GM19455 (cell line): Measurements from ENCODE around the gene ETNPPL.

Experiments used
- ATAC-seq: cut with Tn5 transposase; IDR thresholded peaks from one replicate; pipeline ENCODE4 v1.9.1; 2021; ENCODE audit not compliant: unreplicated experiment

Gene ETNPPL

DNA sequence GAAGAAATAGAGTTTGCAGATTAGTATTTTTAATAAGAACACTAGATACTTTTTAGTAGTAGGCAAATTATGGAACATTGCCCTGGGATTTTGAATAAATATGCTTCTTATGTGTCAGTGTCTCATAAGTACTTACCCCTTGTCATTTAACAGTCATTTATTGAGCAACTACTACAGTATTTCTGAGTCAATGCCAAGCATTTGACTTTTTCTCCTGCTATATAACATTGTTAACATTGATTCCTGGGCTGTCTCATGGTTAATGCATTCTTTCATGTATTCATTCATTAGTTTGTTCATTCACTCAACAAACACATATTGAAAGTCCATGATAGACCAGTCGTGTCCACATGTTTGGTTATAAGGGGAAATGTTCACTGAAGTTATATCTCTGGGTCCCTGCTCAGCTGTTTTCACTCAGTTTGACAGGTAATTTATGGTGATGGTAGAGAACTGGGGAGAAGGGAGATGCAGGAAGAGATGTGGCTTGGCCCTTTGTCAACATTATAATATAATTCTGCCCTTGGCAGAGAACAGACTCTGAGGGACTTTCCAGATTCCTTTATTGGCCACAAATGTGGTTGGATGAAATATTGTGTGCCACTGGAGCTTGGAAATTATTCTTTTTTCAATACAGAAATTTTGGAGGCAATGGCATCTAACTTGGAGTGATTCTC lies 62.6 kb downstream of the ETNPPL start:
- ATAC-seq = no peak

DNA sequence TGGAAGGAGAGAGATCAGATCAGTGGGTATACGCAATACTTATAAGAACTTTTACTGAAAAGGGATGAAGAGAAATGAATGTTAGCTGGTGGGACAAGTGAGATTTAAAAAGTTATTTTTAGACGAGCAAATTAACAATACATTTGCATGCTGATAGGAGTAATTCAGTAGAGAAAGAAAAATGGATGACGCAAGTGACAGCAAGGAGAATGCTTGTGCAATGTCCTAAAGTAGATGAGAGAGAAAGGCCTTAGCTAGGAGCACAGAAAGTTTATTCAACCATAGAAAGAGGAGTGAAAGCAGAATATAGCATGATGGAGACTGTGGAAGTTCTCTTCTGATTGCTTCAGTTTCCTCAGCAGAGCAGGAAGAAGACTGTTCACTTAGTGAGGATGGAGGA lies 66.7 kb downstream of the ETNPPL start:
- no peak for ATAC-seq

DNA sequence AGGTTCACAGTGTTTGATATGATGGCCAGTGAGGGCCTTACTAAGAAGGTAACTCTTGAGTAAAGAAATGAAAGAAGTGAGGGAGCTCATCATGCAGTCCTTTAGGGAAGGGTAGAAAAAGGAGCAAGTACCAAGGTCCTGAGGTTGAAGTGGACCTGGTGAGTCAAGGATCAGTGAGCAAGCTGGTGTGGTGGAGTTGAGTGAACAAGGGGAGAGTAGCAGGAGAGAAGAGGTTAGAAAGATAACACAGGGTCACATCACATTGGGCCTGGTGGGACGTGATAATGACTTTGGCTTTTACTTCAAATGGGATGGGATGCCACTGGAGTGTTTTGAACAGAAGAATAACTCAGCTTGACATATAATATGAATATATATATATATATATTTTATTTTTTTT lies 67.8 kb downstream of the ETNPPL start:
- no peak for ATAC-seq

DNA sequence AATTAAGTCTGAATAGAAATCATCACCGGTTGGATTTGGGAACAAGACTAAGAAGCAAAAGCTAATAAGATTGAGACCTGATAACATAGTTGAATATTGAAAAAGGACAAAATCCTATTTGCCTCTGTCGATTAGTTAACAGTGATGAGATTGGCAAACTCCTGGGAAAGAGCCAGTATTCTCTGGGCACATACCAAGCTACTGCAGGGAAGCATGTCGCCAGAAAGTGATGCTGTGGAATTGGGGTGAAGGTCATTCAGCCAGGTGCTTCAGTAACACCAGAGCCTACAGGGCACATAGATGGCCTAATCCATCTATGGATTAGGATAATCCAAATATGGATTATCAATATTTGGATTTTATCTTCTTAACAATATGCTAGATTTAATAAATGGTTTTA lies 68.4 kb downstream of the ETNPPL start:
- ATAC-seq = no peak

DNA sequence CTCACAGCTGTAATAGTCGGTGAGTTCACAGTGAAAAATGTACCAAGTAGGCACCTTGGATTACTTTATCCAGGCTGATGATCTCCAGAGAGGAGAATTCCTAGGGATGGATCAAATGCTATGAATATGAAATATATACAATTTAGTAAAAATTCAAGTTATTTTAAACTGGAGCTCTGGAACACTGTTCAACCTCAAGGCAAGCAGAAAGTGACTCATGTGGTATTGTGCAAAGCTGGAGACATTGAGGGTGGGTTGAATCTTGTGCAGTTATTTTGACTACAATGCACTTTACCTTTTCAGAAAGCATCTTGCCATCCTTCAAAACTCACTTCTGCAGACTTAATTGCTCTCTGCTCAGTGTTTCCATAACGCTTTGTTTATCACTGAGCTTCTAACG lies 69.0 kb downstream of the ETNPPL start:
- no peak for ATAC-seq

DNA sequence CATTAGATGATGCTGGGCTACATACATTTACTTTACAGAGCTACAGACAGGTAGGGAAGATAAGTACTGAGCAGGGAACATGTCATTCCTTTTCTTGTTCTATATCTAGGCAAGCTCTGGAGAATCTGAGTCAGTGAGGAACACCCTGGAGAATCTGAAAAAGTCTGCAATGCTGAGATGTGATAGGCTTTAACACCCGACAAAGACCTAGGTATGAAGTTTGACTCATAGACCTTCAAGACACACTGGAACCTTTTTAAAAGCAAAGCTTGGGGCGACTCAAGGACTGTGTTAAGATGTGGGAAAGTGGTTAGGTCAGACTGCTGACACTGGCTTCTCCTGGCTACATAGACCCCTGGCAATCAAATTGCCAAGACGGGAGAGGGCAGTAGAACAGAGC lies 69.6 kb downstream of the ETNPPL start:
- no peak for ATAC-seq
